Fibroblast of gingiva (primary cell): ENCODE measurements around the gene NAGPA.
"Not testable (repeated sequence)": the region's sequence is repeated elsewhere in the genome, so short reads cannot be mapped to it uniquely, and the experiment has no call there.

Source experiments
- DNase-seq: peaks from one replicate; pipeline ENCODE4 v3.0.0-alpha.2; 2011; ENCODE audit warnings: low read depth

The NAGPA gene

GRCh38 chr16:5062051-5062450 lies 28.3 kb upstream of the NAGPA start:
- no peak for DNase-seq

DNA sequence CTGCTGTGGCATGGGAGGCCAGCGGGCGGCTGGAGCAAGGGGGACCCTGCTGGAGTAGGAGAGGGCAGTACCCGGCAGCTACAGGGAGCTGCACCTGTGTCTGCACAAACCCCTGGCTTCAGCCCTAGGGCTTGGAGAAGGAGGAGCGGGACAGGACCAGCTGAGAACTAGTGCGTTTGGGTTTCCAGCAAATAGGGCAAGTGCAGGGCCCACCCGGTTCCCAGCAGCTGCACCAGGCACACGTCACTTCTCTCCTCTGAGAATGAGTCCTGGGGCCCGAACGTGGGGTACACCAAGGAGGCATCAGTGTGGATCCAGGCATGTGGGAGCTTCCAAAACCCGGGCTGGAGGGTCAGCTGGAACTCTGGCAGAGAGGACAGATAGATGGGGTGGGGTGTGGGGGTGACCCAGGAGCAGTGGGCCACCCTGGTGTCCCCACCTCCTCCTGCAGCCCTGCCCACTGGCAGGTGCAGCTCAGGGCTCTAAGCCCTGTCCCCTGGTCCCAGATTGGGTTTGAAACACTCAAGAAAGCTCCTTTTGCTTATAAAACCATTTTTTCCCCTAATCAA lies 26.4 kb upstream of the NAGPA start:
- no peak for DNase-seq

DNA sequence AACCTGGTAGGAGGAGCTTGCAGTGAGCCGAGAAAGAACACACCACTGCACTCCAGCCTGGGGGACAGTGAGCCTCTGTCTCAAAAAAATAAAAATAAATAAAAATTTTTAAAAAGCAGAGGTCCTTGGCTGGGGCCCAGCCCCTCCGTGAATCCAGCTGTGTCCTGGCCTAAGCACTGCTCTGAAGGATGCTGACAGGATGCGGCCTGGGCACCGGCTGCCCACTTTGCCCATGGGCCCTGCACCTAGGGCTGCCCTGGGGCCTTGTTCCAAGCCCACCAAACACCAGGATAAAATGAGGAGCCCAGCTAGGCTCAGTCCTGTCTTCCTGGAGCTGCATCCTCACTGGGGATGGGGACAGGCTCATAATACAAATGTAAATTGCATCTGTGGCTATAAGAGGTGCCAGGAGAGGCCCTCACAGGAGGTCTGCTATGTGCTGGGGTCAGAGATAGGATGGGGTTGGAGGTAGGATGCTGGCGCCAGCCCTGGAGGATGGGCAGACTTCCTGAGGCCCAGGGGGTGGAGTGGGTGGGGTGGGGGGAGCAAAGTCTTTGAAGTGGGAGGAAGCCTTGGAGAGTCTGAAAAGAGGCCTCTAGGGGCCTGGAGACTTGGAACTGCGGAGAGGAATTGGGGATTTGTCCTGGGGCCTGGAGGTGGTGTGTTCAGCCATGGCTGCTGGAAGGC lies 25.8 kb upstream of the NAGPA start:
- no peak for DNase-seq

GRCh38 chr16:5058476-5058875 lies 24.7 kb upstream of the NAGPA start:
- no peak for DNase-seq

DNA sequence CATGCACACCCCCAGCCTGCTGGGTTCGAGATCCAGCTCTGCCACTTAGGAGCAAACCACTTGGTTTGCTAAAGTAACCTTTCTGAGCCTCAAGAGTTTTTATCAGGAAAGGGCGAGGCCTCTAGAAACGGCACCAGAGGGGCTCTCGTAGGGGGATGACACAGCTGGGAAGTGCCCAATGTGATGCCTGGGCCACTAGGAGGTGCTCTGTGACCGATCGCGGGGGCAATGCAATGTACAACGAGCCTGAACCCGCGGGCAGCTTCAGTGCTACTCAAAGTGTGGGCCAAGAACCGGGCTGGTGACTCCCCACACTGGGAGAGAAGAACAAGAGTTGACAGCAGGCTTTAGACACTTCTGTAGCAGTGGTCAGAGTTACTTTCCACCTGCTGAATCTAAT lies 22.6 kb upstream of the NAGPA start:
- DNase-seq: no peak

- no peak for DNase-seq
Observed at GRCh38 chr16:5054876-5055865, 21.4 kb upstream of the NAGPA start.

DNA sequence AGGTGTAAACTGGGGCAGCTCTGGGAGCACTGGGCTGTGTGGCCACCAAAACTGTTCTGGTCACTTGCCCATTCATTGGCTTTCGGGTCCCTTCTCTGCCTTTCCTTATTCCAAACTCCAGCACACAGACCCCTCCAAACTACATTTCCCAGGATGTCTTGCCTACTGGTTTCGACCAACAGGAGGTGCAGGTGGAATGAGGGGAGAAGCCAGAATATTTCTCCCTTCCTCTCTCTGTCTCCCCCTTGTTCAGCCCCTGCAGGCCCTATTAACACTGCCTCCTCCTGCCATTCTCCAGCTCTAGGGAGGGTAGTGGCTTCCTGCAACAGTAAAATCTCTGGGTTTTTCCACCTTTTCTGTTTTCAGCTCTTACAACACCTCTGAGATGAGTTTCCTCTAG lies 13.2 kb upstream of the NAGPA start:
- no peak for DNase-seq

DNA sequence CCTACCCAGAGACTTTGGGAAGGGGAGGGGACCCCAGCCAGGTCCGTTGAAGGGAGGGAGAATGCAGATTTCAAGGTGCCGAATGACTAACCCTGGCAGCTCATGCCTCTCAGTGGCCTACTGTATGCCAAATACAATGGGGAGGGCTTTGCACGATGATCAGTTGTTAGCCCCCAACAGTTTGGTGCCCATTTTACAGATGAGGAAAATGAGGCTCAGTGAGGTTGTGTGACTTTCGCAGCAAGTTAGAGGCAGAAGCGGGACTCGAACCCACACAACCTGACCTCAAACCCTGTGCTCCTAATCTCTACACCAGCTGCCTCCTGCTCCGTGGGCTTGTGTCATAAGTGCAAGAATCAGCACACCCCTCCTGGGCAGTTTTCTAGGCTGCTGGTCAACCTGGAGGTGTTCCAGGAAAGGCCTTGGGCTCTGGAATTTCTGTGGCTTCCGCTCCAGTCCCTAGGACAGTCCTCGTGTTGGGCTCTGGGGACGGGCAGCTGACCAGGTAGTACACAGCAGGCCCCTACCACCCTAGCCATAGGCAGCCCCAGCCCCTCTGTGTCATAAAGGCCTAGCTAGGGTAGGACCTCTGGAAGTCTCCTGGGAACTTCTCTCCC lies 11.9 kb upstream of the NAGPA start:
- no peak for DNase-seq

DNA sequence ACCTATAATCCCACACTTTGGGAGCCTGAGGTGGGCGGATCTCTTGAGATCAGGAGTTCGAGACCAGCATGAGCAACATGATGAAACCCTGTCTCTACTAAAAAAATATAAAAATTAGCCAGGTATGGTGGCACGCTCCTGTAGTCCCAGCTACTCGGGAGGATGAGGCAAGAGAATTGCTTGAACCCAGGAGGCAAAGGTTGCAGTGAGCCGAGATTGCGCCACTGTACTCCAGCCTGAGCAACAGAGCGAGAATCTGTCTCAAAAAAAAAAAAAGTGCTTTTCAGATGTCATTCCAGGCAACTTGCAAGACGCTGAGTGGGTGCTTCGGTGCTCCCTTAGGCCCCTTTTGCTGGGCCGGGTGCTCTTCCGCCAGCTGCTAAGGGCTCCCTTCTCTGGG lies 10.8 kb upstream of the NAGPA start:
- DNase-seq: not testable (repeated sequence)

- DNase-seq: no peak
Observed at GRCh38 chr16:5044011-5044540, 10.3 kb upstream of the NAGPA start.

DNA sequence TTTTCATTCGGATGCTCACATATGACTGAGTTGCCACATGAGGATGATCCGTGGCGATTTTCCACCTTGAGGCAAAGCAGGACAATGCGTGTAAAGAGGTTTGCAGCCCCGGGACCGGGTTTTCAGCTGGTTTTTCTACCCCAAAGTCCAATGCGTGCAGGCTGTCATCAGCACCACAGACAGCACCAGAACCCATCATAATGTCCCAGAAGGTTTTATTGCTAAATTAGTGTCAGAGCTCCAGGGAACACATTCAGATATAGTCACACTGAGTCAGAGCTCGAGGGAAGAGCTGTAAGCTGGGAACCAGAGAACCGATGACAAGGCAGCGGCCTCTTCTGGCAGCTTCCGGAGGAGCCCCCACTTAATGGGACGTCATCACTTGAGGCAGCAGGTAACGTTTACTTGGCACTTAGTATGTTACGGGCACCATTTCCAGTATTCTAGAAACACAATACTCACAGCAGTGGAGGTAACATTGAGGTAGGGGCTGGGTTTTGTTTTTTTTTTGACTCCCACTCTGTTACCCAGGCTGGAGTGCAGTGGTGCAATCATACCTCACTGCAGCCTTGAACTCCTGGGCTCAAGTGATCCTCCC lies 8.9 kb upstream of the NAGPA start:
- no peak for DNase-seq

DNA sequence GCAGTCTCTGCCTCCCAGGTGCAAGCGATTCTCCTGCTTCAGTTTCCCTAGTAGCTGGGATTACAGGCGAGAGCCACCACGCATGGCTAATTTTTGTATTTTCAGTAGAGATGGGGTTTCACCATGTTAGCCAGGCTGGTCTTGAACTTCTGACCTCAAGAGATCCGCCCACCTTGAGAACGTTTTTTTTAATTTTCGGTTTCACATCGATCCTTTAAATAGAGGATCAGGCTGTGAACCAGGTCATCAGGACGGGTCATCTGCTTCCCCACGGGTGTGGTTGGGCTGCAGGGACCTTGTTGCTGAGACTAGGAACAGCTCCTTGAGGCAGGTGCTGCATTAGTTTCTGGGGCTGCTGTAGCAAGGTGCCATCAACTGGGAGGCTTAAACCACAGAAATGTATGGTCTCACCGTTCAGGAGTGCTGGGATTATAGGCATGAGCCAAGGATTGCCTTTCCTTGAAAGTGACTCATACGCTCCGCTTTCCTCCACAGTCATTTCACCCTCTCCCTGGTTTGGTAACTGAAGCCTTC lies 7.9 kb upstream of the NAGPA start:
- DNase-seq: no peak

- DNase-seq: no peak
Observed at GRCh38 chr16:5040451-5040850, 6.7 kb upstream of the NAGPA start.

DNA sequence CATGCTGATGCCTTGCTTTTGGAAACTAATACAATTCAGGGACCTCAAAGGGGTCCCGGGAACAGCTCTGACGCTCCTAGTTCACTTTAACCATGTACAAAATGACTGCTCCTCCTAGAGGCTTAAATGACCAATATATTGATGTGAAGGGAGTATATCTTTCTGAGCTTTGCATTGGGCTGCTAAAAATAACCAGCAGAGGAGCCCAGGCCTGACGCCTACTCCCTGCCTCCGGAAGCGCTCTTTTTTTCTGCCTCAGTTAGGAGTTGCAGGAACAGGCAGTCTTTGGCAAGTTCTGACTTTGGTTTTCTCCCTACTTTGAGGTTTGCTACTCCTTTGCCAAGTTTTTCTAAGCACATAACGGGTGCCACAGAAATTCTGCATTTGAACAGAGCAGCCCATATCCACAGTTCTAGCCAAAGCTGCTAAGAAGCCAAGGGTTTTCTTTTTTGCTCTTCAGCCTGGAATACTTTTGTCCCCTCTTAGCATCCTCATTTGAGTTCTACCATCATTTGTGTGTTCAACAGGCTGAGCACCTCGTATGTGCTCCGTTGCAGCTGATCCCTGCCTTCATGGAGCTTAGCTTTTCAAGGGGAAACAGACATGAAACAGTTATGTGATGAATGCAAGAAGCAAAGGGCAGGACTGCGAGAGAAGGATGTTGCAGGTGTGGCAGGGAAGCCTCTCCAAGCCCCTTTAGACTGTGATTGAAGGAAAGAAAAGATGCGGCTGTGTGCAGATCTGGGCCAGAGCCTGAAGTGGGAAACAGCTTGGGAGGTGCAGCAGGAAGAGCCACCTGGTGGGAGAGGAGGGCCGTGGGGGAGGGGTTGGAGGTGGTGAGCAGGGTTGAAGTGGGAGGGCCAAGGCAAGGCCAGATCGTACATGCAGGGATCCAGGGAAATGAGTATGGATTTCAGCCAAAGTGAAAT lies 2.8 kb upstream of the NAGPA start:
- DNase-seq: no peak

DNA sequence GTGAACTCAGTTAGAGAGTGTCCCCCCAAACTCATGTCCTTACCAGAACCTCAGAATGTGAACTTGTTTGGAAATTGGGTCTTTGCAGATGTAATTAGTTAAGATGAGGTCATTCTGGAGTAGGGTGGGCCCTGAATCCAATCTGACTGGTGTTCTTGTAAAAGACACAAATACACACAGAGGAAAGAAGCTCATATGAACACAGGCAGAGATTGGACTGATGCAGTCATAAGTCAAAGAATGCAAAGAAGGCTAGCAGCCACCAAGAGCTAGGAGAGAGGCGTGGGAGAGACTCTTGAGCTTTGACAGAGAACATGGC lies 2.1 kb upstream of the NAGPA start:
- no peak for DNase-seq

DNA sequence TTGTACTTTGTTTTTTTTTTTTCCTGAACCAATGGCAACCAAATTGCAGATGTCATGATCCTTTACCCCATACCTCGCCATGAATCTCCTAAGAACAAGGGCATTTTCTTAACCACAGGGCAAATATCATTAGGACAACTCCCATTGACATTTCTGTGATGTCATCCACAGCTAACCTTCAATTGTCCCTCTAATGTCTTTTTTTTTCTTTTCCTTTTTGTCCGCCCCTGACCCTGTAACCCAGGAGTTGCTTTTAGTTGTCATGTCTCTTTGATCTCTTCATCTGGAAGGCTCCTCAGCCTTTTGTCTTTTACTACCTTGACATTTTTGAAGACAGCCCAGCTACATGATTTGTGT lies 410 bp upstream of the NAGPA start:
- DNase-seq: no peak

DNA sequence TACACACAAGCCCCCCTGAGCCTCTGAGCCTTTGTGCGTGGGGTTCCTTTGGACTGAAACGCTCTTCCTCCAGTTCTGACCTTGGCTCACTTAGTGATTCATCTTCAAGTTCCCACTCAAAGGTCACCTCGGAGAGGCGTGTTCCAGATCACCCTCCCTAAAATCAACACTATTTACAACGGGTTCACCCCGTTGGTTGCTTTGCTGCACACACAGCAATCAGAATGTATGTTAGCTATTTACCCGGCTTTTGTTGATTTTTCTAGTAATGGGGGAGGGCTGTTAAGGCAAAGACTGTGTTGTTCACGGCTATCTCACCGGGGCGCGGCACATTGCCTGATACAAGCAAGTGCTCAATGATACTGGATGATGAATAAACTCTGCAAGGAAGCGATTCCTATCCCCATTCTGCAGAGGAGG lies 977 bp downstream of the NAGPA start:
- DNase-seq: no peak

DNA sequence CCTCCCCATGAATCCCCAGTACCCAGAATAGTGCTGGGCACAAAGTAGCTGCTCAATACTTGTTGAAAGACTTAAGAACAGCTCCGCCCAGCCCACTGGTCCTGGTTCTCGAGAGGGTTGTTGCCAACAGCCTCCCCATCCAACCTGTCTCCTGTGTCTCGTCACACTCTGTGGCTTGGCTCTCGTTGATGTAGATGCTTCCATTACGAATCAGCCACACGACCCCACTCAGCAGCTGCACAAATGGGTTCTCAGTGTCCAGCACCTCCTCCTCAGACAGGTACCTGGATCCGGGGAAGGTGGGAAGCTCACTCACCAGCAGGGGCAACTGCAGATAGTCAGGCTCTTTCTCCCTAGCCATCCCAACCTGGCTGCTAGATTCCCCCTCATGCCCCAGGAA lies 2.1 kb downstream of the NAGPA start:
- DNase-seq: no peak

- DNase-seq: no peak
Observed at GRCh38 chr16:5030251-5030870, 3.4 kb downstream of the NAGPA start.

- no peak for DNase-seq
Observed at GRCh38 chr16:5028950-5029475, 4.7 kb downstream of the NAGPA start.
